Testis (tissue), 3 donors: Measurements from ENCODE around the gene CLEC11A. TPM values are rescaled to one million over a fixed set of nuclear protein-coding genes. Genes with fewer than 3 reads are reported as not detected.
"Not testable (repeated sequence)": the region's sequence is repeated elsewhere in the genome, so short reads cannot be mapped to it uniquely, and the experiment has no call there.

Experiments
- DNase-seq: peaks from one replicate; pipeline ENCODE4 v3.0.0-alpha.2; 2019
- H3K27ac ChIP-seq, 2 donors: fragments of 200-600 bp; sonication (generic); one replicate each; pipeline ENCODE4 v1.5.1; 2019
- H3K27me3 ChIP-seq: fragments of 200-600 bp; sonication (generic); one replicate; pipeline ENCODE4 v1.5.1; 2019
- H3K36me3 ChIP-seq: fragments of 200-600 bp; sonication (generic); one replicate; pipeline ENCODE4 v1.5.1; 2017; ENCODE audit warnings: low read depth; ENCODE audit errors: missing control alignments
- H3K4me1 ChIP-seq: fragments of 200-600 bp; sonication (generic); one replicate; pipeline ENCODE4 v1.5.1; 2019
- H3K4me3 ChIP-seq, 2 donors: fragments of 200-600 bp; sonication (generic); one replicate each; pipeline ENCODE4 v1.5.1; 2017 to 2019
- H3K9me3 ChIP-seq: fragments of 200-600 bp; sonication (generic); one replicate; pipeline ENCODE4 v1.5.1; 2017
- CTCF ChIP-seq, 3 experiments: fragments of 450-650 bp in 2 of 3; fragments of 200-600 bp in 1 of 3; sonication (generic) in 1 of 3; IDR thresholded peaks; one replicate each; pipeline ENCODE4 v1.5.1; 2016 to 2019; ENCODE audit warnings: antibody characterized with exemption in 3 of 3, mild to moderate bottlenecking in 2 of 3, moderate library complexity in 1 of 3
- POLR2A ChIP-seq: fragments of 450-650 bp; IDR thresholded peaks from one replicate; pipeline ENCODE4 v1.6.1; 2017; ENCODE audit warnings: antibody characterized with exemption, mild to moderate bottlenecking, moderate library complexity
- WGBS, 2 donors: methylation state at CpG; one replicate each; pipeline ENCODE4 v1.1.5; 2018; 5-methylcytosine and 5-hydroxymethylcytosine counted together
- intact Hi-C: fragments of 100-400 bp; cut with DNase I; formaldehyde crosslinking; loops from one replicate; pipeline ENCODE4 v1.15.1; 2023; ENCODE audit warnings: low total_unique reads
- polyA plus RNA-seq: library from polyadenylated mRNA; stranded (reverse); fragments of 350-450 nt; fragmentation: Illumina TruSeq; extraction: RNeasy Lipid Tissue Mini Kit (QIAGEN cat#74804); gene quantifications from one replicate; pipeline ENCODE4 v1.2.3, GENCODE V29; 2014; ENCODE audit warnings: low read depth, low replicate concordance; ENCODE audit not compliant: insufficient read depth
- total RNA-seq, 2 donors: library from RNA; depleted of rRNA; stranded (reverse); fragments of >200 nt; gene quantifications; one replicate each; pipeline ENCODE4 v1.2.3, GENCODE V29; 2016

Gene CLEC11A
- total and polyA plus RNA-seq, 3 donors from 2014 or later, result 14.3 to 20.6 (median 16.9) TPM

- Histone ChIP-seq H3K4me1 (no peaks in the 10 kb centered on the region), H3K4me3 (no peak overlapping the region), H3K27ac (no peak overlapping the region), H3K27me3 (no peaks in the 10 kb centered on the region), H3K36me3 (no peaks in the 10 kb centered on the region), H3K9me3 (no peaks in the 10 kb centered on the region)
- 51 to 59% methylated on average over 13 of the region's 13 CpGs for WGBS, 2 donors
- no peak for DNase-seq
- intact Hi-C loops, result no loop called here
- TF ChIP-seq CTCF (IDR thresholded peaks at IDR 0.05), result no peak
These were observed 47.7 kb downstream of the CLEC11A start for GRCh38 chr19:50770888-50771287.

GRCh38 chr19:50772476-50772875, 49.3 kb downstream of the CLEC11A start:
- WGBS, 2 donors, result 39 to 45% methylated on average over 2 of the region's 2 CpGs
- TF ChIP-seq CTCF (IDR thresholded peaks at IDR 0.05) (no peak), POLR2A (no peak)
- no peak overlapping the region for H3K27ac ChIP-seq
- no peaks in the 10 kb centered on the region for H3K27me3 ChIP-seq
- no peaks in the 10 kb centered on the region for H3K36me3 ChIP-seq
- H3K4me3 ChIP-seq, result peak overlapping the region in 1 of 2 donors; percentile 3
- no peak for DNase-seq
- H3K9me3 ChIP-seq, result no peaks in the 10 kb centered on the region
- no peaks in the 10 kb centered on the region for H3K4me1 ChIP-seq
- intact Hi-C loops, result no loop called here

GRCh38 chr19:50772912-50773311, 49.7 kb downstream of the CLEC11A start:
- H3K4me1 ChIP-seq, H3K27ac ChIP-seq, H3K36me3 ChIP-seq, H3K4me3 ChIP-seq, DNase-seq, H3K27me3 ChIP-seq, intact Hi-C loops, H3K9me3 ChIP-seq: not testable (repeated sequence)
- WGBS, 2 donors, result 83 to 86% methylated on average over 3 of the region's 3 CpGs

GRCh38 chr19:50773454-50773853, 50.3 kb downstream of the CLEC11A start:
- H3K27ac ChIP-seq, H3K4me3 ChIP-seq, H3K27me3 ChIP-seq, H3K9me3 ChIP-seq, H3K4me1 ChIP-seq, intact Hi-C loops, DNase-seq, H3K36me3 ChIP-seq: not testable (repeated sequence)
- 47 to 58% methylated on average over 5 to 7 of the region's 7 CpGs for WGBS, 2 donors

Other genes starting within 250 kb of the CLEC11A start
- gene EMC10, start 246.9 kb upstream of the CLEC11A start, total RNA-seq, result 100 to 1,000 TPM; 203 to 311 TPM
- gene EMC10, start 246.9 kb upstream of the CLEC11A start, polyA plus RNA-seq, result 162 TPM
- 100 to 1,000 TPM in 1 of 2 donors, 10 to 100 TPM in 1; 60.0 to 120 TPM for gene GARIN5A, start 246.5 kb upstream of the CLEC11A start, total RNA-seq
- 126 TPM for gene GARIN5A, start 246.5 kb upstream of the CLEC11A start, polyA plus RNA-seq
- 10 to 100 TPM; 26.1 to 37.7 TPM for gene JOSD2, start 212.2 kb upstream of the CLEC11A start, total RNA-seq
- 21.6 TPM for gene JOSD2, start 212.2 kb upstream of the CLEC11A start, polyA plus RNA-seq
- not detected for gene ASPDH, start 209.5 kb upstream of the CLEC11A start, total RNA-seq
- gene ASPDH, start 209.5 kb upstream of the CLEC11A start, polyA plus RNA-seq, result 0.90 TPM
- 10 to 100 TPM in 1 of 2 donors, 1 to 10 TPM in 1; 5.7 to 10.1 TPM for gene LRRC4B, start 154.9 kb upstream of the CLEC11A start, total RNA-seq
- 2.8 TPM for gene LRRC4B, start 154.9 kb upstream of the CLEC11A start, polyA plus RNA-seq
- gene SYT3, start 83.5 kb upstream of the CLEC11A start, total RNA-seq, result 1 to 10 TPM; 2.5 to 5.5 TPM
- 3.3 TPM for gene SYT3, start 83.5 kb upstream of the CLEC11A start, polyA plus RNA-seq
- gene C19orf81, start 73.9 kb upstream of the CLEC11A start, total RNA-seq, result 10 to 100 TPM in 1 of 2 donors, 1 to 10 TPM in 1; 5.4 to 10.2 TPM
- 11.7 TPM for gene C19orf81, start 73.9 kb upstream of the CLEC11A start, polyA plus RNA-seq
- 1 to 10 TPM; 4.5 to 5.4 TPM for gene SHANK1, start 3.6 kb upstream of the CLEC11A start, total RNA-seq
- 4.1 TPM for gene SHANK1, start 3.6 kb upstream of the CLEC11A start, polyA plus RNA-seq
- not detected for gene GPR32, start 47.1 kb downstream of the CLEC11A start, total RNA-seq
- gene GPR32, start 47.1 kb downstream of the CLEC11A start, polyA plus RNA-seq, result not detected
- gene ACP4, start 67.1 kb downstream of the CLEC11A start, total RNA-seq, result 1 to 10 TPM in 1 of 2 donors, under 1 TPM in 1; 0.43 to 1.9 TPM
- gene ACP4, start 67.1 kb downstream of the CLEC11A start, polyA plus RNA-seq, result 4.0 TPM
- 1 to 10 TPM in 1 of 2 donors, under 1 TPM in 1; 0.43 to 1.2 TPM for gene KLK1, start 100.4 kb downstream of the CLEC11A start, total RNA-seq
- 2.7 TPM for gene KLK1, start 100.4 kb downstream of the CLEC11A start, polyA plus RNA-seq
- 1 to 10 TPM; 5.5 to 9.0 TPM for gene KLK15, start 110.2 kb downstream of the CLEC11A start, total RNA-seq
- gene KLK15, start 110.2 kb downstream of the CLEC11A start, polyA plus RNA-seq, result 7.4 TPM
- gene KLK3, start 131.6 kb downstream of the CLEC11A start, total RNA-seq, result under 1 TPM; 0.63 to 0.81 TPM
- gene KLK3, start 131.6 kb downstream of the CLEC11A start, polyA plus RNA-seq, result 1.3 TPM
- 10 to 100 TPM; 19.3 to 38.3 TPM for gene KLK2, start 150.1 kb downstream of the CLEC11A start, total RNA-seq
- 30.7 TPM for gene KLK2, start 150.1 kb downstream of the CLEC11A start, polyA plus RNA-seq
- under 1 TPM; 0.31 to 0.55 TPM for gene KLK4, start 188.0 kb downstream of the CLEC11A start, total RNA-seq
- 2.9 TPM for gene KLK4, start 188.0 kb downstream of the CLEC11A start, polyA plus RNA-seq
- gene KLK5, start 229.7 kb downstream of the CLEC11A start, total RNA-seq, result 10 to 100 TPM in 1 of 2 donors, 1 to 10 TPM in 1; 5.6 to 13.9 TPM
- gene KLK5, start 229.7 kb downstream of the CLEC11A start, polyA plus RNA-seq, result 25.4 TPM
- gene KLK6, start 246.2 kb downstream of the CLEC11A start, total RNA-seq, result under 1 TPM; 0.37 to 0.71 TPM
- 0.63 TPM for gene KLK6, start 246.2 kb downstream of the CLEC11A start, polyA plus RNA-seq